OCI-M1 (cell line): ENCODE data around the gene TBC1D4.

Source experiments
- DNase-seq: peaks from one replicate; lab custom pipeline; 2025; lab: John Stamatoyannopoulos, UW

The TBC1D4 gene

GRCh38 chr13:75485286-75486062 lies 3.5 kb upstream of the TBC1D4 start:
- DNase-seq, result peak; percentile 40

GRCh38 chr13:75482820-75483079 lies 781 bp upstream of the TBC1D4 start:
- no peak for DNase-seq

GRCh38 chr13:75481176-75482069 lies 546 bp downstream of the TBC1D4 start:
- peak; percentile 59 for DNase-seq

GRCh38 chr13:75480671-75481175 lies 1.2 kb downstream of the TBC1D4 start:
- DNase-seq, result peak; percentile 77

GRCh38 chr13:75479102-75479740 lies 2.7 kb downstream of the TBC1D4 start:
- peak; percentile 32 for DNase-seq

GRCh38 chr13:75478659-75479058 lies 3.3 kb downstream of the TBC1D4 start:
- DNase-seq, result no peak

GRCh38 chr13:75474956-75475355 lies 7.0 kb downstream of the TBC1D4 start:
- no peak for DNase-seq

- no peak for DNase-seq
These were observed 8.5 kb downstream of the TBC1D4 start for GRCh38 chr13:75473468-75473867.

- DNase-seq, result no peak
These were observed 11.3 kb downstream of the TBC1D4 start for GRCh38 chr13:75470676-75471075.

GRCh38 chr13:75469047-75469446 lies 12.9 kb downstream of the TBC1D4 start:
- DNase-seq, result peak; percentile 59

- DNase-seq, result no peak
These were observed 13.4 kb downstream of the TBC1D4 start for GRCh38 chr13:75468602-75469001.

GRCh38 chr13:75468098-75468497 lies 13.9 kb downstream of the TBC1D4 start:
- peak; percentile 49 for DNase-seq

- no peak for DNase-seq
These were observed 14.8 kb downstream of the TBC1D4 start for GRCh38 chr13:75467040-75467728.

GRCh38 chr13:75465236-75465635 lies 16.7 kb downstream of the TBC1D4 start:
- DNase-seq, result no peak

- DNase-seq, result no peak
These were observed 20.7 kb downstream of the TBC1D4 start for GRCh38 chr13:75461314-75461713.

- no peak for DNase-seq
These were observed 21.3 kb downstream of the TBC1D4 start for GRCh38 chr13:75460644-75461043.

- DNase-seq, result no peak
These were observed 23.1 kb downstream of the TBC1D4 start for GRCh38 chr13:75458696-75459422.

- no peak for DNase-seq
These were observed 26.0 kb downstream of the TBC1D4 start for GRCh38 chr13:75455962-75456361.

- DNase-seq, result no peak
These were observed 27.5 kb downstream of the TBC1D4 start for GRCh38 chr13:75454497-75454896.

GRCh38 chr13:75452564-75452963 lies 29.4 kb downstream of the TBC1D4 start:
- no peak for DNase-seq

GRCh38 chr13:75447493-75447892 lies 34.5 kb downstream of the TBC1D4 start:
- no peak for DNase-seq
